HepG2 (cell line): ENCODE measurements around the gene BIRC6. TPM values are rescaled to one million over a fixed set of nuclear protein-coding genes. Genes with fewer than 3 reads are reported as not detected.

ENCODE experiments used
- CHD4 ChIP-seq: fragments of 200-600 bp; sonication (generic); IDR thresholded peaks from 2 replicates; pipeline ENCODE4 v1.7.0; 2017; ENCODE audit warnings: mild to moderate bottlenecking, low read length, borderline replicate concordance
- EP300 ChIP-seq, 3 experiments: sonication (generic) in 1 of 3; formaldehyde crosslinking in 1 of 3; IDR thresholded peaks; 2 replicates each; pipeline versions ENCODE4 v1.5.1 to v1.6.1; 2011 to 2020; ENCODE audit warnings: low read depth in 2 of 3, low read length in 2 of 3, borderline replicate concordance in 1 of 3, improper control_type of control experiment in 1 of 3, mild to moderate bottlenecking in 1 of 3, missing genetic modification reagents in 1 of 3, moderate library complexity in 1 of 3
- HOXA9 ChIP-seq: sonication (generic); formaldehyde crosslinking; IDR thresholded peaks from 2 replicates; pipeline ENCODE4 v1.8.1; 2022; ENCODE audit warnings: missing genetic modification reagents, mild to moderate bottlenecking, moderate library complexity, borderline replicate concordance
- JUNB ChIP-seq: sonication (generic); formaldehyde crosslinking; IDR thresholded peaks from 2 replicates; pipeline ENCODE4 v1.8.0; 2022; ENCODE audit warnings: missing genetic modification reagents, mild to moderate bottlenecking, borderline replicate concordance
- KAT7 ChIP-seq: IDR thresholded peaks from 2 replicates; pipeline ENCODE4 v1.6.1; 2018; ENCODE audit warnings: borderline replicate concordance, missing compliant biosample characterization
- SMARCC2 ChIP-seq: fragments of 450-650 bp; IDR thresholded peaks from 2 replicates; pipeline ENCODE4 v1.6.1; 2017; ENCODE audit warnings: antibody characterized with exemption, mild to moderate bottlenecking
- ZNF34 ChIP-seq: sonication (generic); formaldehyde crosslinking; IDR thresholded peaks from 2 replicates; pipeline ENCODE4 v1.4.0; 2020; ENCODE audit warnings: mild to moderate bottlenecking, missing genetic modification reagents, borderline replicate concordance
- ZNF672 ChIP-seq: sonication (generic); formaldehyde crosslinking; IDR thresholded peaks from 2 replicates; pipeline ENCODE4 v1.8.1; 2022; ENCODE audit warnings: missing genetic modification reagents
- ZNF709 ChIP-seq: sonication (generic); formaldehyde crosslinking; IDR thresholded peaks from 2 replicates; pipeline ENCODE4 v1.5.0; 2020; ENCODE audit warnings: mild to moderate bottlenecking, missing genetic modification reagents
- ZNF713 ChIP-seq: sonication (generic); formaldehyde crosslinking; IDR thresholded peaks from 2 replicates; pipeline ENCODE4 v1.4.0; 2020; ENCODE audit warnings: mild to moderate bottlenecking, missing genetic modification reagents
- ZNF773 ChIP-seq: sonication (generic); formaldehyde crosslinking; IDR thresholded peaks from 2 replicates; pipeline ENCODE4 v1.4.0; 2020; ENCODE audit warnings: missing genetic modification reagents, borderline replicate concordance
- ZNF776 ChIP-seq: sonication (generic); formaldehyde crosslinking; IDR thresholded peaks from 2 replicates; pipeline ENCODE4 v1.4.0; 2020; ENCODE audit warnings: mild to moderate bottlenecking, missing genetic modification reagents
- polyA plus RNA-seq, 8 experiments: library from polyadenylated mRNA; depleted of rRNA in 3 of 8; stranded (reverse) in 7 of 8; unstranded in 1 of 8; fragments of >200 nt; fragmentation: Illumina TruSeq in 4 of 8; extraction: Trizol in 4 of 8; gene quantifications; 2 replicates each; pipeline versions ENCODE4 v1.2.1 to v1.2.3, GENCODE V29; 2011 to 2016; ENCODE audit warnings: low read depth in 4 of 8, missing spikeins in 1 of 8, mixed read lengths in 1 of 8; ENCODE audit not compliant: insufficient read depth in 1 of 8
- total RNA-seq, 5 experiments: library from RNA; depleted of rRNA; stranded (reverse); fragments of >200 nt; fragmentation: Illumina TruSeq; extraction: Trizol; gene quantifications; 2 replicates each; pipeline ENCODE4 v1.2.3, GENCODE V29; 2016; ENCODE audit warnings: low read depth in 1 of 5
- TF ChIP-seq, protein P1 (sequence below): sonication (generic); formaldehyde crosslinking; IDR thresholded peaks from 2 replicates; pipeline ENCODE4 v1.4.0; 2020; ENCODE audit warnings: missing genetic modification reagents, mild to moderate bottlenecking, borderline replicate concordance
- TF ChIP-seq, protein P2 (sequence below): sonication (generic); formaldehyde crosslinking; IDR thresholded peaks from 2 replicates; pipeline ENCODE4 v1.8.0; 2022; ENCODE audit warnings: mild to moderate bottlenecking, missing genetic modification reagents
- TF ChIP-seq, protein P3 (sequence below): sonication (generic); formaldehyde crosslinking; IDR thresholded peaks from 2 replicates; pipeline ENCODE4 v1.5.0; 2020; ENCODE audit warnings: mild to moderate bottlenecking, missing genetic modification reagents
- TF ChIP-seq, protein P4 (sequence below): sonication (generic); formaldehyde crosslinking; IDR thresholded peaks from 2 replicates; pipeline ENCODE4 v1.4.0; 2020; ENCODE audit warnings: mild to moderate bottlenecking, missing genetic modification reagents
- TF ChIP-seq, protein P5 (sequence below): sonication (generic); formaldehyde crosslinking; IDR thresholded peaks from 2 replicates; pipeline ENCODE4 v1.8.0; 2022; ENCODE audit warnings: missing genetic modification reagents, mild to moderate bottlenecking, borderline replicate concordance

Gene BIRC6
- total and polyA plus RNA-seq, 2 of the 13 experiments (the other 11 are each of a cell fraction or from before 2014, with no cell fraction given) = 65.6 to 120 TPM

DNA sequence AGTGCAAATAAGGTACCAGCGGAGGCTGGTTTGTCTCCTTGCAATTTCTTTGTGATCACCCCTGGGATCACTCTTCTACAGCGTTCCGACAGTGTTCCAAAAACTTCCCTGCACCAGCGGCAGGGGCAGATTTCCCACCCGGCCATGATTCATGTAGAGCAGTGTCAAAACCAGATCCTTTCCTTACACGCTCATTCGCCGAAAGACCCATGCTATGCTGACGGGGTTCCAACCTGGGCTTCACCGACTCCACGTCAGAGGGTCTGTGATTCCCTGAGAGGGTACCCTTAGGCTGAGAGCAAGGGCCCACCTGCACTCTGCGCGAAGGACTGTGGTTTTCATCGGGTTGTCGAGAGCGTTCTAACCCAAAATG is 270.6 kb downstream of the BIRC6 start (continued):
- TF ChIP-seq ZNF34 (CRISPR knock-in tag) (no peak), ZNF773 (CRISPR knock-in tag) (no peak; the same call in 1 of the 2 replicates), HOXA9 (CRISPR knock-in tag) (no peak), SMARCC2 (no peak), KAT7 (CRISPR knock-in tag) (peak; percentile 3; the same call in 1 of the 2 replicates), CHD4 (peak; percentile 77; the same call in 1 of the 2 replicates), ZNF709 (CRISPR knock-in tag) (peak; percentile 75; the same call in 1 of the 2 replicates), EP300 (IDR thresholded peaks at IDR 0.05; ENCODE audit: low read depth in 2 of 2, low read length in 2 of 2) (no peak), EP300 (CRISPR knock-in tag; IDR thresholded peaks at IDR 0.05; ENCODE audit: borderline replicate concordance) (no peak), JUNB (CRISPR knock-in tag) (no peak), ZNF776 (CRISPR knock-in tag) (no peak), ZNF672 (no peak), ZNF713 (no peak)
- TF ChIP-seq, protein P1, sequence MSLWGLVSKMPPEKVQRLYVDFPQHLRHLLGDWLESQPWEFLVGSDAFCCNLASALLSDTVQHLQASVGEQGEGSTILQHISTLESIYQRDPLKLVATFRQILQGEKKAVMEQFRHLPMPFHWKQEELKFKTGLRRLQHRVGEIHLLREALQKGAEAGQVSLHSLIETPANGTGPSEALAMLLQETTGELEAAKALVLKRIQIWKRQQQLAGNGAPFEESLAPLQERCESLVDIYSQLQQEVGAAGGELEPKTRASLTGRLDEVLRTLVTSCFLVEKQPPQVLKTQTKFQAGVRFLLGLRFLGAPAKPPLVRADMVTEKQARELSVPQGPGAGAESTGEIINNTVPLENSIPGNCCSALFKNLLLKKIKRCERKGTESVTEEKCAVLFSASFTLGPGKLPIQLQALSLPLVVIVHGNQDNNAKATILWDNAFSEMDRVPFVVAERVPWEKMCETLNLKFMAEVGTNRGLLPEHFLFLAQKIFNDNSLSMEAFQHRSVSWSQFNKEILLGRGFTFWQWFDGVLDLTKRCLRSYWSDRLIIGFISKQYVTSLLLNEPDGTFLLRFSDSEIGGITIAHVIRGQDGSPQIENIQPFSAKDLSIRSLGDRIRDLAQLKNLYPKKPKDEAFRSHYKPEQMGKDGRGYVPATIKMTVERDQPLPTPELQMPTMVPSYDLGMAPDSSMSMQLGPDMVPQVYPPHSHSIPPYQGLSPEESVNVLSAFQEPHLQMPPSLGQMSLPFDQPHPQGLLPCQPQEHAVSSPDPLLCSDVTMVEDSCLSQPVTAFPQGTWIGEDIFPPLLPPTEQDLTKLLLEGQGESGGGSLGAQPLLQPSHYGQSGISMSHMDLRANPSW (CRISPR knock-in tag) = 0 out of 2 replicates have a peak, but pooled peaks have one; percentile 79
- TF ChIP-seq, protein P2, sequence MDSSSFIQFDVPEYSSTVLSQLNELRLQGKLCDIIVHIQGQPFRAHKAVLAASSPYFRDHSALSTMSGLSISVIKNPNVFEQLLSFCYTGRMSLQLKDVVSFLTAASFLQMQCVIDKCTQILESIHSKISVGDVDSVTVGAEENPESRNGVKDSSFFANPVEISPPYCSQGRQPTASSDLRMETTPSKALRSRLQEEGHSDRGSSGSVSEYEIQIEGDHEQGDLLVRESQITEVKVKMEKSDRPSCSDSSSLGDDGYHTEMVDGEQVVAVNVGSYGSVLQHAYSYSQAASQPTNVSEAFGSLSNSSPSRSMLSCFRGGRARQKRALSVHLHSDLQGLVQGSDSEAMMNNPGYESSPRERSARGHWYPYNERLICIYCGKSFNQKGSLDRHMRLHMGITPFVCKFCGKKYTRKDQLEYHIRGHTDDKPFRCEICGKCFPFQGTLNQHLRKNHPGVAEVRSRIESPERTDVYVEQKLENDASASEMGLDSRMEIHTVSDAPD (CRISPR knock-in tag) = no peak
- TF ChIP-seq, protein P3, sequence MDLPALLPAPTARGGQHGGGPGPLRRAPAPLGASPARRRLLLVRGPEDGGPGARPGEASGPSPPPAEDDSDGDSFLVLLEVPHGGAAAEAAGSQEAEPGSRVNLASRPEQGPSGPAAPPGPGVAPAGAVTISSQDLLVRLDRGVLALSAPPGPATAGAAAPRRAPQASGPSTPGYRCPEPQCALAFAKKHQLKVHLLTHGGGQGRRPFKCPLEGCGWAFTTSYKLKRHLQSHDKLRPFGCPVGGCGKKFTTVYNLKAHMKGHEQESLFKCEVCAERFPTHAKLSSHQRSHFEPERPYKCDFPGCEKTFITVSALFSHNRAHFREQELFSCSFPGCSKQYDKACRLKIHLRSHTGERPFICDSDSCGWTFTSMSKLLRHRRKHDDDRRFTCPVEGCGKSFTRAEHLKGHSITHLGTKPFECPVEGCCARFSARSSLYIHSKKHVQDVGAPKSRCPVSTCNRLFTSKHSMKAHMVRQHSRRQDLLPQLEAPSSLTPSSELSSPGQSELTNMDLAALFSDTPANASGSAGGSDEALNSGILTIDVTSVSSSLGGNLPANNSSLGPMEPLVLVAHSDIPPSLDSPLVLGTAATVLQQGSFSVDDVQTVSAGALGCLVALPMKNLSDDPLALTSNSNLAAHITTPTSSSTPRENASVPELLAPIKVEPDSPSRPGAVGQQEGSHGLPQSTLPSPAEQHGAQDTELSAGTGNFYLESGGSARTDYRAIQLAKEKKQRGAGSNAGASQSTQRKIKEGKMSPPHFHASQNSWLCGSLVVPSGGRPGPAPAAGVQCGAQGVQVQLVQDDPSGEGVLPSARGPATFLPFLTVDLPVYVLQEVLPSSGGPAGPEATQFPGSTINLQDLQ (CRISPR knock-in tag) = no peak
- TF ChIP-seq, protein P4, sequence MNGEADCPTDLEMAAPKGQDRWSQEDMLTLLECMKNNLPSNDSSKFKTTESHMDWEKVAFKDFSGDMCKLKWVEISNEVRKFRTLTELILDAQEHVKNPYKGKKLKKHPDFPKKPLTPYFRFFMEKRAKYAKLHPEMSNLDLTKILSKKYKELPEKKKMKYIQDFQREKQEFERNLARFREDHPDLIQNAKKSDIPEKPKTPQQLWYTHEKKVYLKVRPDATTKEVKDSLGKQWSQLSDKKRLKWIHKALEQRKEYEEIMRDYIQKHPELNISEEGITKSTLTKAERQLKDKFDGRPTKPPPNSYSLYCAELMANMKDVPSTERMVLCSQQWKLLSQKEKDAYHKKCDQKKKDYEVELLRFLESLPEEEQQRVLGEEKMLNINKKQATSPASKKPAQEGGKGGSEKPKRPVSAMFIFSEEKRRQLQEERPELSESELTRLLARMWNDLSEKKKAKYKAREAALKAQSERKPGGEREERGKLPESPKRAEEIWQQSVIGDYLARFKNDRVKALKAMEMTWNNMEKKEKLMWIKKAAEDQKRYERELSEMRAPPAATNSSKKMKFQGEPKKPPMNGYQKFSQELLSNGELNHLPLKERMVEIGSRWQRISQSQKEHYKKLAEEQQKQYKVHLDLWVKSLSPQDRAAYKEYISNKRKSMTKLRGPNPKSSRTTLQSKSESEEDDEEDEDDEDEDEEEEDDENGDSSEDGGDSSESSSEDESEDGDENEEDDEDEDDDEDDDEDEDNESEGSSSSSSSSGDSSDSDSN (CRISPR knock-in tag) = peak; percentile 48; the same call in 1 of the 2 replicates
- TF ChIP-seq, protein P5, sequence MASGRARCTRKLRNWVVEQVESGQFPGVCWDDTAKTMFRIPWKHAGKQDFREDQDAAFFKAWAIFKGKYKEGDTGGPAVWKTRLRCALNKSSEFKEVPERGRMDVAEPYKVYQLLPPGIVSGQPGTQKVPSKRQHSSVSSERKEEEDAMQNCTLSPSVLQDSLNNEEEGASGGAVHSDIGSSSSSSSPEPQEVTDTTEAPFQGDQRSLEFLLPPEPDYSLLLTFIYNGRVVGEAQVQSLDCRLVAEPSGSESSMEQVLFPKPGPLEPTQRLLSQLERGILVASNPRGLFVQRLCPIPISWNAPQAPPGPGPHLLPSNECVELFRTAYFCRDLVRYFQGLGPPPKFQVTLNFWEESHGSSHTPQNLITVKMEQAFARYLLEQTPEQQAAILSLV = 0 out of 2 replicates have a peak, but pooled peaks have one; percentile 17
